Endothelial cell of umbilical vein (primary cell): Measurements from ENCODE around the gene RAD51B. TPM values are rescaled to one million over a fixed set of nuclear protein-coding genes. Genes with fewer than 3 reads are reported as not detected.

Experiments
- BruUV-seq: library from RNA; stranded (reverse); fragments of 400-500 nt; replicated peaks from 2 replicates; lab custom pipeline; 2021; lab: Mats Ljungman, UMichigan
- CTCF ChIA-PET: fragments of 300-600, 350-600 bp; sonication (Branson Sonifier 250); formaldehyde crosslinking; loops from one replicate; lab custom pipeline; 2021; ENCODE audit warnings: antibody characterized with exemption, inconsistent platforms; lab: Charles Lee
- POLR2A ChIA-PET: fragments of 300-600, 350-600 bp; sonication (Branson Sonifier 250); formaldehyde crosslinking; loops from one replicate; lab custom pipeline; 2021; ENCODE audit warnings: antibody characterized with exemption, inconsistent platforms; lab: Charles Lee
- DNase-seq: peaks from one replicate; pipeline ENCODE4 v3.0.0-alpha.2; 2011; ENCODE audit warnings: low read depth, low spot score
- FAIRE-seq: peaks from 2 replicates; lab custom pipeline; 2011; peaks lifted over from hg19 to GRCh38; lab: Jason Lieb, UNC
- H2AFZ ChIP-seq: 2 replicates; pipeline ENCODE4 v1.6.0; 2012; ENCODE audit warnings: low read depth, low read length, control low read depth, inconsistent platforms
- H3K27ac ChIP-seq: 2 replicates; pipeline ENCODE4 v1.5.1; 2011; ENCODE audit warnings: low read depth, mild to moderate bottlenecking, control low read depth, low read length, moderate library complexity; ENCODE audit not compliant: insufficient read depth
- H3K27me3 ChIP-seq, 2 experiments: 2 replicates each; pipeline versions ENCODE4 v1.6.0 to v1.6.1; 2011; ENCODE audit warnings: low read length in 2 of 2, mixed read lengths in 1 of 2; ENCODE audit not compliant: control insufficient read depth in 2 of 2, insufficient read depth in 2 of 2
- H3K36me3 ChIP-seq, 2 experiments: 2 replicates in 1 of 2; 3 replicates in 1 of 2; pipeline ENCODE4 v1.5.1; 2011; ENCODE audit warnings: low read length in 2 of 2, mild to moderate bottlenecking in 1 of 2, moderate library complexity in 1 of 2; ENCODE audit not compliant: control insufficient read depth in 2 of 2, insufficient read depth in 2 of 2; ENCODE audit errors: extremely low read depth in 1 of 2
- H3K4me1 ChIP-seq: 3 replicates; pipeline ENCODE4 v1.5.1; 2011; ENCODE audit warnings: mild to moderate bottlenecking, low read length; ENCODE audit not compliant: control insufficient read depth, insufficient read depth; ENCODE audit errors: extremely low read depth
- H3K4me2 ChIP-seq: 2 replicates; pipeline ENCODE4 v1.6.1; 2011; ENCODE audit warnings: low read length, control low read depth, mixed read lengths; ENCODE audit not compliant: insufficient read depth
- H3K4me3 ChIP-seq, 3 experiments: fragments of 200-600 bp in 1 of 3; sonication (generic), shearing (Covaris generic) in 1 of 3; replicated peaks in 1 of 3; 2 replicates each; pipeline ENCODE4 v1.5.1; 2011 to 2016; ENCODE audit warnings: control low read depth in 3 of 3, low read length in 3 of 3, mild to moderate bottlenecking in 2 of 3, inconsistent platforms in 1 of 3, low read depth in 1 of 3, moderate library complexity in 1 of 3; ENCODE audit not compliant: insufficient read depth in 1 of 3
- H3K79me2 ChIP-seq: 2 replicates; pipeline ENCODE4 v1.6.0; 2012; ENCODE audit warnings: low read length, inconsistent platforms; ENCODE audit not compliant: control insufficient read depth, insufficient read depth
- H3K9ac ChIP-seq: replicated peaks from 2 replicates; pipeline ENCODE3; 2011; ENCODE audit warnings: low read length, control low read depth; ENCODE audit not compliant: insufficient read depth; ENCODE audit errors: extremely low read depth
- H3K9me1 ChIP-seq: replicated peaks from 3 replicates; pipeline ENCODE4 v1.6.0; 2011; ENCODE audit warnings: mild to moderate bottlenecking, low read length; ENCODE audit not compliant: control insufficient read depth, insufficient read depth; ENCODE audit errors: extremely low read depth
- H3K9me3 ChIP-seq: replicated peaks from 2 replicates; pipeline ENCODE4 v1.5.1; 2012; ENCODE audit warnings: low read length, inconsistent platforms; ENCODE audit not compliant: control insufficient read depth, insufficient read depth
- H4K20me1 ChIP-seq: replicated peaks from 2 replicates; pipeline ENCODE3; 2011; ENCODE audit warnings: mild to moderate bottlenecking, low read length; ENCODE audit not compliant: control insufficient read depth, insufficient read depth; ENCODE audit errors: extremely low read depth
- CTCF ChIP-seq, 2 donors: IDR thresholded peaks; 1 replicate in 1 of 2; 2 replicates in 1 of 2; pipeline ENCODE4 v1.5.1; 2011; ENCODE audit warnings: low read length in 2 of 2, mild to moderate bottlenecking in 2 of 2, moderate library complexity in 2 of 2, control low read depth in 1 of 2, inconsistent platforms in 1 of 2, low read depth in 1 of 2; ENCODE audit not compliant: insufficient read depth in 1 of 2; ENCODE audit errors: extremely low read depth in 1 of 2
- EZH2 ChIP-seq: IDR thresholded peaks from 2 replicates; pipeline ENCODE4 v1.6.1; 2012; ENCODE audit warnings: borderline replicate concordance, low read depth, mild to moderate bottlenecking, moderate library complexity, low read length, inconsistent platforms; ENCODE audit not compliant: severe bottlenecking
- FOS ChIP-seq: IDR thresholded peaks from 2 replicates; pipeline ENCODE4 v1.6.1; 2011; ENCODE audit warnings: mild to moderate bottlenecking, low read length, moderate library complexity, borderline replicate concordance; ENCODE audit not compliant: insufficient read depth
- GATA2 ChIP-seq: IDR thresholded peaks from 2 replicates; pipeline ENCODE4 v1.7.0; 2011; ENCODE audit warnings: low read depth, mild to moderate bottlenecking, moderate library complexity, mixed read lengths, low read length; ENCODE audit not compliant: insufficient read length, insufficient read depth
- JUN ChIP-seq: IDR thresholded peaks from 2 replicates; pipeline ENCODE4 v1.6.1; 2011; ENCODE audit warnings: borderline replicate concordance, low read depth; ENCODE audit not compliant: insufficient read length, insufficient read depth
- MAX ChIP-seq: IDR thresholded peaks from 2 replicates; pipeline ENCODE4 v1.6.1; 2011; ENCODE audit not compliant: insufficient read depth, insufficient read length
- MYC ChIP-seq: IDR thresholded peaks from one replicate; pipeline ENCODE4 v1.6.1; 2011; ENCODE audit warnings: mild to moderate bottlenecking, low read depth, low read length
- POLR2A ChIP-seq: IDR thresholded peaks from 2 replicates; pipeline ENCODE4 v1.6.1; 2012; ENCODE audit warnings: low read depth, mild to moderate bottlenecking, control low read depth, low read length
- POLR2AphosphoS5 ChIP-seq: IDR thresholded peaks from 2 replicates; pipeline ENCODE4 v1.6.1; 2012; ENCODE audit warnings: low read depth, mild to moderate bottlenecking, control low read depth, low read length, moderate library complexity; ENCODE audit not compliant: insufficient read depth
- dilution Hi-C: fragments of 300-500 bp; cut with MboI; formaldehyde crosslinking; loops from one replicate; pipeline ENCODE4 v1.15.0; 2019; ENCODE audit warnings: low sequenced_read_pairs; ENCODE audit not compliant: extremely low pct_ligation_motif_present
- intact Hi-C: fragments of 100-400 bp; cut with micrococcal nuclease; formaldehyde crosslinking; loops from one replicate; pipeline ENCODE4 v1.10.0; 2022
- polyA plus RNA-seq, 4 experiments: library from polyadenylated mRNA; depleted of rRNA in 3 of 4; stranded (reverse) in 3 of 4; unstranded in 1 of 4; fragments of >200 nt; gene quantifications; 2 replicates each; pipeline versions ENCODE4 v1.2.1 to v1.2.3, GENCODE V29; 2011 to 2012; ENCODE audit warnings: missing spikeins in 1 of 4
- total RNA-seq: library from RNA; stranded (reverse); gene quantifications from 2 replicates; pipeline ENCODE4 v1.2.3, GENCODE V29; 2021

The RAD51B gene
- total and polyA plus RNA-seq, 2 donors (not counting 3 experiments of a cell fraction or from before 2014, with no cell fraction given): 3.9 to 19.0 TPM

GRCh38 chr14:68767248-68767645, 947.7 kb downstream of the RAD51B start:
- peaks cover 30% of the 10 kb centered on the region for H3K4me1 ChIP-seq
- no peaks in the 10 kb centered on the region for H4K20me1 ChIP-seq
- no peak overlapping the region for H3K4me2 ChIP-seq
- H3K79me2 ChIP-seq: no peaks in the 10 kb centered on the region
- H2AFZ ChIP-seq: no peak overlapping the region
- intact Hi-C loops (no loop called here), dilution Hi-C loops (no loop called here)
- CTCF ChIA-PET: interaction anchor here (0.6 kb wide), 1 partner anchor 345 kb away, joined by 3 read pairs; no protein-coding TSS in a partner anchor
- no TSS peak for BruUV-seq
- no peak overlapping the region for H3K27ac ChIP-seq
- no peaks in the 10 kb centered on the region for H3K27me3 ChIP-seq
- no peaks in the 10 kb centered on the region for H3K36me3 ChIP-seq
- DNase-seq (no peak), FAIRE-seq (no peak)
- TF ChIP-seq POLR2AphosphoS5: no peak
- no peak for TF ChIP-seq JUN
- no peak for TF ChIP-seq POLR2A
- TF ChIP-seq FOS: no peak
- TF ChIP-seq MYC: no peak
- TF ChIP-seq GATA2: no peak
- TF ChIP-seq MAX: no peak
- TF ChIP-seq EZH2: no peak
- TF ChIP-seq CTCF (IDR thresholded peaks at IDR 0.05; ENCODE audit: extremely low read depth in 1 of 2, insufficient read depth in 1 of 2, low read depth in 1 of 2, low read length in 2 of 2): no peak
- H3K4me3 ChIP-seq: no peak overlapping the region
- no peaks in the 10 kb centered on the region for H3K9me3 ChIP-seq
- no peaks in the 10 kb centered on the region for H3K9me1 ChIP-seq
- POLR2A ChIA-PET: no interaction called here
- no peak overlapping the region for H3K9ac ChIP-seq
